ENCODE results near the gene GATA1. TPM values are rescaled to one million over a fixed set of nuclear protein-coding genes. Genes with fewer than 3 reads are reported as not detected.

The GATA1 gene
- total RNA-seq (2022; extraction: Qiagen RNA extraction; ENCODE audit: low read depth) = not detected in 5 replicates

DNA sequence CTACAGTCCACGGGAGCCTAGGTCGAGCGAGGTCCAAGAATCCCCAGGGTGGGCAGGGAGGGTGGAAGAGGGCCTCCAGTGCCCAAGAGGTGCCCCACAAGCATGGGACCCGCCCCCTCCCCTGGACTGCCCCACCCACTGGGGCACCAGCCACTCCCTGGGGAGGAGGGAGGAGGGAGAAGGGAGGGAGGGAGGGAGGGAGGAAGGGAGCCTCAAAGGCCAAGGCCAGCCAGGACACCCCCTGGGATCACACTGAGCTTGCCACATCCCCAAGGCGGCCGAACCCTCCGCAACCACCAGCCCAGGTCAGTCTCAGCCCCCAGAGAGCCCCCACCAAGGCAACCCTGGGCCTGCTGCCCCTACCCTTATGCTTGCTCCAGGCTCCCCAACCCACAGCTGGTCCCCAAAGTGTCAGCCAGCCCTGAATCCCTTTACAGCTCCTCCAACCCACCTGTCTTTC is at the start of gene GATA1:
Gene GATA1, plus strand, starts transcription at position 250 of the 460 bp plus-strand sequence. CDS start 4,520 bp downstream, outside the sequence.

DNA sequence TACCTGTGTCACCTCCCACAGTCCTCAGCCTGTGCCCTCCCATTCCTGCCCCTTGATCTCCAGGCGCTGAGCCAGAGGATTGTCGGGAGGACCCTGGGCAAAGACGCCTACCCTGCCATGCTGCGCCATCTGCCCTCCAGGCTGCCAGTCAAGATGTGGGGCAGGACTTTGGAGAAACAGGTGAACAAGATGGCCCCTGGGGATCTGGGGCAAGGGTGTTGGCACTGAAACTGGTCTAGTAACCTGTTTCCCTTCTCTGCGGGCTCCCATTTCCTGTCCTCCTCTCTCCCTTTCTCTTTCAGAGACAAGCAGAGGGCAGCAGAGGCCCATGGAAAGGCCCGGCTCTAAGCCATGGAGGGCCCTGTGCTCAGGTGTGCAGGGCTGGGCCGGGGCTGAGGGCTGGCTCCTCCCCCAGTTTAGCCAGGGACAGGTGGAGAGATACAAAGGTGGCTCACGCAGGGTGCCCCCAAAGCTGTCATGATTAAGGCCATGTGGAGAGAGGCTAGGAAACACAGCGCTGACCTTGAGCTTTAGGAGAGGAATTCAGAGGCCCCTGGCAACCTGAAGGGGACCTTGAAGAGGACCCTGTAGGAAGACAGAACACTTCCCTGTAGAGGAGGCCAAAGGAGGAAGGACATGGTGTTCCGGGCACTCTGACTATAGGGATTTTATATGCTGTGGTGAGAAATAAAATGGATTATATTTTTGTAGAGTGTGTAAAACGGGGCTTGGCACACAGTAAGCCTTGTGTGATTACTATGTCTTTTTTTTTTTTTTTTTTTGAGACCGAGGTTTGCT is 24.5 kb upstream of the GATA1 start, which contains the start of gene GLOD5:
Gene GLOD5, plus strand, starts transcription at position 74 of the 798 bp plus-strand sequence. Its CDS starts 44 bp downstream, at position 118.

DNA sequence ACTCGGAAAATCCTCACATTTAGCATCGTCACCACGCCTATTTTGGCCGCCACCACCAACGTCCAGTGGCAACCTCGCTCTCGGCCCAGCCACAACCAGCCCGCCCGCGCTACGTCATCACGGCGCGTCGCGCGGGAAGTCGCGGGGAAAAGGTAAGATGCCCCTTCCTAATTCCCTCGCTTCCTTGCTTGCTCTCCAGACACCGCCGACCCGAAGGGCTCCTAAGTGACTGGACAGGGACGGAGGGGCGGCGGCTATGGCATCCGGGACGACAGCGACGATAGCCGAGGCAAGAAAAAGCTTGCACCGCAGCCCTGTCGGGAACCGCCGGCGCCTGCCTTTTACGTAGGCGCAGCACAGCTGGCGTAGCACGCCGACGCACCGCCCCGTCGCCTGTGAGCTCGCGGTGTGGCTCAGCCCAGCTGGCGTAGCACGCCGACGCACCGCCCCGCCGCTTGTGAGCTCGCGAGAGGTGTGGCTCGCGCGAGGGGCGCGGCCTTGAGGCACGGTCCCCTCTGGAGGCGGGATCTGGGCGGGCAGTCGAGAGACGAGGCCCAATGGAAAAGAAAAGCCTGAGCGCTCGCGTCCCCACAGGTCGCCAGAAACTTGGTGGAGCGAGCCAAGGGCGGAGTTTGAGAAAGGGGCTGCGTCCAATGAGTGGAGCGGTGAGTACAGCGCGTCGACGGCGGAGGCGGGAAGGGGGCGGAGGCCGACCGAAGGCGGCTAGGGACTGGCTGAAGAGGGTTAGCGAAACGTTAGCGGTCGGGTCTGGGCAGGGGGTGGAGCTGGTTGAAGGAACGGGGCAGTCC is 15.1 kb downstream of the GATA1 start, which contains the start of gene HDAC6:
Gene HDAC6, plus strand, starts transcription at position 788 of the 809 bp plus-strand sequence. CDS start 626 bp downstream, outside the sequence.

DNA sequence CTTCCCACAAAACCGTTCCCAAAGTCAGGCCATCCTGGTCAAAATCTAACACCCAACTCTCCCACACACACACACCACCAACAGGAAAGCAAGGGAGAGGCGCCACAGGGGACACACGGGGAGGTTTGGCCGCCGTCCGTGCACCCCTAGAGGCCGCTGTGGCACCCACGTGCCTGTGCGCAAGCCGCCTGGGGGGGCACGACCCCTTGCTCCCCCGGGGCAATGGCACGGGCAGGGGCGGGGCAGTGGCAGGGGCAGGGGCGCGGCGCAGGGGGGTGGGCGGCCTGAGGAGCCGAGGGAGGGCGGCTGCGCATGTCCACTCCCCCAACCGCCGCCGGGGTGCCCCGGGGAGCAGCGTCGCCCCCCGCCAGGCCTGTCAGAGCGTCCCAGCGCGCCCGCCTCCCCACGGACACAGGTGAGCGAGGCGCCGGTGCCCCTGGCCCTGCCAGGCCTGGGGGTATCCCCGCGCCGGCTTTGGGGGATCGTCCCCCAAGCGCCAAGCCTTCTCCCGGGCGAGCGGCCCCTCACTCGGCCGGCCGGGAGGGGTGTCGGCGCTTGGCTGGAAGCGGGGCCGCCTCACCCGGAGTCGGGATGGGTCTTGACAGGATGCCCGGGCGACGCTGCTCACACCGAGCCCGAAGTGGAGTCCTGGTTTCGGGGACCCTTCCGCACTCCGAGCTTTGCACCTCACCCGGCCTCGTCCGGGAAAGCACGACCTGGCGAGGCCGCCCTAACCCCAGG is 39.9 kb downstream of the GATA1 start, which contains the start of gene ERAS:
Gene ERAS, plus strand, starts transcription at position 379 of the 741 bp plus-strand sequence. CDS start 2,611 bp downstream, outside the sequence.

DNA sequence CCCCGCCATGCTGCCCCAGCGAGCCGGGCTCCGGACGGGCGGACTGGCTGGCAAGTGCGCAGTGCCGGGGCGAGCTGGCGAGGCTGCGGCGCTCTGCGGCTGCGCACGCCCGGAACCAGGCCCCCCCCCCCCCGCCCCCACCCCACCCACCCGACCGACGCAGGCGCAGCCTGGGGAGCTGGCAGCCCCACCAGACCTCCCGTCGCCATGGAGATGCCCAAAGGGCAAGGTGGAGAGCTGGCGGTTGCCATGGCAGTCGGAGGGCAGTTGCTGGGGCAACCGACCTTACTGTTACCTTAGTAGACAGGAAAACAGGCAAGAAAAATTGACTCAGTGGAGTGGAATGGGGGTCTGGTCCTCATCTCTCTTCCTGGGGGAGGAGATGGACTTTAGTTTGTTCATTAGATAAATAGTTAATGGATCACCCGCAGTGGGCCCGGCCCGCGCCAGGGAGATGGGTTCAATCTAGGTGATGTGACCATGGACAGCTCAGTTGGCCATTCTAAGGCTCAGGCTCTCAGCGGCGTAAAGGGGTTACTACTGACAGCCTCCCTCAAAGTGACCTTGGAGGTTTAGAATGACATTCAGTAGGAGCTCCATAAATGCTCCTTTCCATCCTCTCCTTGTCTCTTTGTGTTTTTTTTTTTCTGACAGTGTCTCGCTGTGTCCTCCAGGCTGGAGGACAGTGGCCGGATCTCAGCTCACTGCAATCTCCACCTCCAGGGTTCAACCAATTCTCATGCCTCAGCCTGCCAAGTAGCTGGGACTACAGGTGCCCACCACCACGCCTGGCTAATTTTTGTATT is 49.3 kb downstream of the GATA1 start, which contains the start of gene PCSK1N:
Gene PCSK1N, minus strand, starts transcription at position 87 of the 806 bp plus-strand sequence. Its CDS starts 78 bp downstream, at position 9.

Other genes with a start within 250 kb of the GATA1 start
- gene TBC1D25, start 246.9 kb upstream of the GATA1 start, total RNA-seq (2022; extraction: Qiagen RNA extraction; ENCODE audit: low read depth) = 9.4 to 13.6 TPM (median 12.3 TPM) in 5 replicates
- 327 to 627 TPM (median 354 TPM) in 5 replicates for gene RBM3, start 212.1 kb upstream of the GATA1 start, total RNA-seq (2022; extraction: Qiagen RNA extraction; ENCODE audit: low read depth)
- 56.8 to 92.4 TPM (median 73.5 TPM) in 5 replicates for gene WDR13, start 189.1 kb upstream of the GATA1 start, total RNA-seq (2022; extraction: Qiagen RNA extraction; ENCODE audit: low read depth)
- gene WAS, start 102.8 kb upstream of the GATA1 start, total RNA-seq (2022; extraction: Qiagen RNA extraction; ENCODE audit: low read depth) = 0.13 to 0.52 TPM (median 0.19 TPM) in 4 of 5 replicates, not detected in the other
- 17.4 to 24.2 TPM (median 23.1 TPM) in 5 replicates for gene SUV39H1, start 89.9 kb upstream of the GATA1 start, total RNA-seq (2022; extraction: Qiagen RNA extraction; ENCODE audit: low read depth)
- not detected in 5 replicates for gene GLOD5, start 24.8 kb upstream of the GATA1 start, total RNA-seq (2022; extraction: Qiagen RNA extraction; ENCODE audit: low read depth)
- gene HDAC6, start 15.5 kb downstream of the GATA1 start, total RNA-seq (2022; extraction: Qiagen RNA extraction; ENCODE audit: low read depth) = 24.5 to 38.5 TPM (median 32.5 TPM) in 5 replicates
- 0.19 TPM in 1 of 5 replicates, not detected in the others for gene ERAS, start 39.9 kb downstream of the GATA1 start, total RNA-seq (2022; extraction: Qiagen RNA extraction; ENCODE audit: low read depth)
- 14.2 to 57.6 TPM (median 52.0 TPM) in 5 replicates for gene PCSK1N, start 49.0 kb downstream of the GATA1 start, total RNA-seq (2022; extraction: Qiagen RNA extraction; ENCODE audit: low read depth)
- 65.2 to 99.9 TPM (median 98.2 TPM) in 5 replicates for gene TIMM17B, start 111.2 kb downstream of the GATA1 start, total RNA-seq (2022; extraction: Qiagen RNA extraction; ENCODE audit: low read depth)
- gene PQBP1, start 111.3 kb downstream of the GATA1 start, total RNA-seq (2022; extraction: Qiagen RNA extraction; ENCODE audit: low read depth) = 88.6 to 103 TPM (median 94.0 TPM) in 5 replicates
- gene SLC35A2, start 125.1 kb downstream of the GATA1 start, total RNA-seq (2022; extraction: Qiagen RNA extraction; ENCODE audit: low read depth) = 42.8 to 68.8 TPM (median 65.0 TPM) in 5 replicates
- gene PIM2, start 132.4 kb downstream of the GATA1 start, total RNA-seq (2022; extraction: Qiagen RNA extraction; ENCODE audit: low read depth) = 8.5 to 10.0 TPM (median 9.0 TPM) in 5 replicates
- 60.4 to 71.4 TPM (median 64.7 TPM) in 5 replicates for gene OTUD5, start 171.0 kb downstream of the GATA1 start, total RNA-seq (2022; extraction: Qiagen RNA extraction; ENCODE audit: low read depth)
- gene KCND1, start 185.3 kb downstream of the GATA1 start, total RNA-seq (2022; extraction: Qiagen RNA extraction; ENCODE audit: low read depth) = 0.92 to 1.6 TPM (median 1.2 TPM) in 5 replicates
- gene GRIPAP1, start 215.7 kb downstream of the GATA1 start, total RNA-seq (2022; extraction: Qiagen RNA extraction; ENCODE audit: low read depth) = 15.0 to 24.2 TPM (median 23.6 TPM) in 5 replicates